SK-N-DZ (cell line): ENCODE results near the gene INAFM2.

Source experiments
- DNase-seq: peaks from one replicate; pipeline ENCODE4 v3.0.0-alpha.2; 2015; ENCODE audit warnings: low spot score

INAFM2 gene

GRCh38 chr15:40287505-40287904, 36.0 kb upstream of the INAFM2 start:
- DNase-seq = no peak

DNA sequence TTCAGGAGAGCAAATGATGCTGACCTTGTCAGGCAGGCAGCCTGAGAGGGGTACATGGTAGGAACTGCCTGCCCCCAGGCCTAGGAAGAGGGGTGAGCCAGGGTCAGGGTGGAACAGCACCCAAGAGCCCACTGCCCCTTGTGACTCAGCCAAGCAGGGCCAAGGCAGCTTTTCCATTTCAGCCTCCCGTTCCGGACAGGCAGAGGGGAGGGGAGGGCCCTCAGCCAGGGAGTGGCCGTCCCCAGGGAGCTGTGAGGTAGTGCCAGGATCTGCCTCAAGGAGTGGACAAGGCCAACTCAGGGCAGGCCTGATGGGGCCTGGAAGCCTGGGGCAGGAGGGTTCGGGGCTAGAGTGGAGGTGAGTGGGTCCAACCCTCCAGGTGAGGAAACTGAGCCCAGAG, 35.5 kb upstream of the INAFM2 start:
- DNase-seq = no peak

- no peak for DNase-seq
Measured at GRCh38 chr15:40289140-40289775, 34.2 kb upstream of the INAFM2 start.

DNA sequence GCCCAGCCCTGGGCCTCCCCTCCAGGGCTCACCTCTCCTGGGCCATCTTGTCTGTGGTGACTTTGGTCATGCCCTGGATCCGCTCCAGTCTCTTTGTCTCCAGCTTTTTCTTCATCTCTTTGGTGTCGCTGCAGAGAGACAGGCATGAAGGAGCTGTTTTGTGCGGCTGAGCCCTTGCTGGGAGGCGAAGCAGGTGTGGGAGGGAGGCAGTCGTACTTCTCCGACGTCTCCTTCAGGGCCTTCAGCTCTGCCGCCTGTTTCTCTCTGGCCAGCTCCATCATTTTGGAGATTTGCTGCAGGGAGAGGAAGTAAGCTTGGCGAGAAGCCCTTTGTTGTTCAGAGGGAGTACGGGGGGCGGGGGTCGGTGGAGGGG, 33.0 kb upstream of the INAFM2 start:
- no peak for DNase-seq

DNA sequence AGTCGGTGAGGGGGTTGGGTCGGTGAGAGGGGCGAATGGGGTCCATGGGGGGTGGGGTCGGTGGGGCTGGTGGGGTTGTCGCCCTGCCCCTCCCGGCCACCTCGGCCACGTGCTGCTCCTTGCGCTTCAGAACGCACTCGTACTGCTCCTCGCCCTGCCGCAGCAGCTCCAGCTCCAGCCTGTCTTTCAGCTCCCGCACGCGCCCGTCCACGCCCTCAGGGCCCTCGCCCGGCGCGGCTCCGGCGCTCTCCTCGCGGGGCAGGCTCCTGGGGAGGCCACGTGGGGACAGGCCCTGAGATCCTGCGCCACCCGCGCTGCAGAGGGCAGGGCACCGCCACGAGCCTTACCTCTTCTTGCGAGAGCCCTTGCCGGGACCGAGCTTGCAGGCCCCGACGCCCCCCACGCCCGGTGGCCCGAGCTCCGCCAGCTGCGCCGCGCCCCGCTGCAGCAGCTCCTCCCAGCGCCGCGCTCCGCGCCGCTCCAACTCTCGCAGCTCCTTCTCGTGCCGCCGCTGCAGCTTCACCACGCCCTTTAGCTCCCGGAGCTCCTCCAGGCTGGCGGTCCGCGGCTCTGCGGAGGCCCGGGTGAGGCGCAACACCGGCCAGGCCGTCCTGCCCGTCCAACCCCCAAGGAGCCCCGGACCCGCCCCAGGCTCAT, 32.4 kb upstream of the INAFM2 start:
- peak; percentile 69 for DNase-seq

- no peak for DNase-seq
Measured at GRCh38 chr15:40292246-40292645, 31.2 kb upstream of the INAFM2 start.

DNA sequence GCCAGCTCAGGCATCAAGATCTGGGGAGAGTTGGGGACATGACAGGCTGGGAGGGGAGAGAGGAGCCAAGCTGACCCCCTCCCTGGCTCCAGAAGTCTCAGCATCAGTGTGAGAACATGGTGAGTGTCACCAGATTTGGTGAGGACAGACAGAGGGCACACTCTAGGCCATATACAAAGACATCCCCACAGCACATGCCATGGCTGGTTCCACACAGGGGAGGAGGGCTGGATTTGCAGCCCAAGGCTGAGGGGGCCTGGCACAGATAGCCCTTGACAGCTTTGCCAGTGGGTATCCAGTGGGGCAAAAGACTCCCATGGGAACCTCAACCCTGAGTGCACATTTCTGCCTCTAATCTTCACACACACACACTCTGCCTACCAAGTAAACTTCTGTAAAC, 30.5 kb upstream of the INAFM2 start:
- DNase-seq = no peak

- no peak for DNase-seq
Measured at GRCh38 chr15:40293905-40294895, 29.3 kb upstream of the INAFM2 start.

DNA sequence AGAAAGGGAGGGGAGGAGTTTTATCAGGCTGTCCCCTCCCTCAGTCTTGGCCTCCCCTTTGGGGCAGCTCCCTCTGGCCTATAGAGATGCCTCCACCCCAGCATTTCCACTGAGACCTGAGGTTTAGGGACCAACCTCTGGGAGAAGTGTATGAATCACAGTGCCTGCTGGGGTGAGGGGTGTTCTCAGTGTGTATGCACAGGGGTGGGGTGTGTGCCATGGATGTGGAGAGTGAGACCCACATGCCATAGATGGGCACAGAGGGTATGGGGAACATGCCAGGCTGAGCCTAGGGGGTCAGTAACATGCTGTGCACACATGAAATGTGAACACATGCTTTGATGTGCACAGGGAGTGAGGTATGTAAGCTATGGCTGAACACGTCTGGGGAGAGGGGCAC, 28.2 kb upstream of the INAFM2 start:
- no peak for DNase-seq

DNA sequence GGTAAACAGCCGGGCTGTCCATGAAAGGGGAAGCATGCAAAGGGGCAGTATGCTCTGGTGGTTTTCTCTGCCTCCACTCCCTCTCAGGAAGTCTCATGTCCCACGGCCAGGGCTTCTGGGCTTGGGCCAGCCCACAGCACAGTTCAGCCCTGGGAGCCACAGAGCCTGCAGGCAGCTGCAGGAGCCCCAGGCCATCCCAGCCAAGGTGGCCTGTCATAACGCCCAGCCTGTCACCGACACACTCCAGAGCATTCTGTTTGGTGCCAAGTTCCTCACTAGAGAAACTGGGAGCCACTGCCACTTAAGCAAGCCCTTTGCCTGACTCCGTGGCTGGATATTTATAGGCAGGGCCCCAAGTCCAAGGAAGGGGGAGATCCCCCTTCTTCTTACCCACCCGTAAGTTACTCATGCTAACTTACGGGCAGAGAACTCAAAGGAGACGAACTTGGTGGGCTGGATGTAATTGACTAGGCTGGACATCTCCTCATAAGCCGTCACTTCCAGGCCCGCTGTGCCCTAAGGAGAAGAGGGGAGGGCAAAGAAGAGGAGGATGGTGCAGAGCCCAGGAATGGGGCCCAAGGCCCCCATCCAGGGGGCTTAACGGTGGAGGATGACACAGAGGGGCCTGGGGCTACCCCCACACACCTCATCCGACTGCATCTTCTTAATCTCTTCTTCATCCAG, 27.5 kb upstream of the INAFM2 start:
- no peak for DNase-seq

GRCh38 chr15:40296561-40297230, 26.8 kb upstream of the INAFM2 start:
- no peak for DNase-seq

GRCh38 chr15:40297356-40297755, 26.1 kb upstream of the INAFM2 start:
- DNase-seq = no peak

GRCh38 chr15:40298216-40298935, 25.1 kb upstream of the INAFM2 start:
- DNase-seq = no peak

- DNase-seq = no peak
Measured at GRCh38 chr15:40300367-40300766, 23.1 kb upstream of the INAFM2 start.

DNA sequence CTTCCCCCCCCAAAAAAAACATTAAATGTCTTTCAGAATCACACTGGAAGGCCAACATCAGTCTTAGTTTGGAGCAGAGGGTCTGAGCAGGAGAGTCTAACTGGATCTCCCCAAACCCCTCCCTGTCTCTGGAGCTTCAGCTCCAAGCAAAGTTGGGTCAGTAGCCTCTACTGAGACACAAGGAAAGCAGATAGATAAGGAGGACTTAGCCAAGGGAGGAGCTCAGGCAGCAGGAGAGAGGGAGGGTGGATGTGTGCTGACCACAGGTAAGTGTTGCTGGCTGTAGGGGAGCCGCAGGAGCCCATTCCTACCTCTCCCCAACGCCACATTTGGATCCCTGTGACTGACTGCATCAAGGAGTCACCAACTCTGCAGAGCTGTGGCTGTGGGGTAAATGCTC, 22.7 kb upstream of the INAFM2 start:
- DNase-seq = no peak

GRCh38 chr15:40301467-40302179, 21.9 kb upstream of the INAFM2 start:
- DNase-seq = peak; percentile 57

GRCh38 chr15:40302288-40302886, 21.1 kb upstream of the INAFM2 start:
- no peak for DNase-seq

DNA sequence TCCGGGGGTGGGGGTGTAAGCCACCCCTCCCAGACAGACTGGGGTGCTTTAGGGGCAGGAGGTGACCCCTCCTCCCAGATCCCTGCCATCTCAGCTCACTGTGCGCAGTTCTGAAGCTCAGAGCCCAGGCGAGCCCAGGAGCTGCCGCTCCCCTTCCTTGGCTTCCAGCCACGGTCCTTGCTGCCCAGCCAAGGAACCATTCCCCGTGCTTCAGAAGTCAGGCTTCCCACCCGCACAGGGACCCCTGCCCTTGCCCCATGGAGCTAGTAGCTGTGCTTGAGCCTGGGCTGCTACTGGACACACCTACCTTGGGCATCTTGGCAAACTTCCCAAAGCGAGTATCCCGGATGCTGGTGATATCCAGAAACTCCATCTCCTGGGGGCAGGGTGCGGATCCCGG, 20.5 kb upstream of the INAFM2 start:
- DNase-seq = no peak

GRCh38 chr15:40303576-40303975, 19.9 kb upstream of the INAFM2 start:
- no peak for DNase-seq

GRCh38 chr15:40305281-40305680, 18.2 kb upstream of the INAFM2 start:
- DNase-seq = no peak
